GM19324 (cell line): ENCODE data around the gene PODXL2.
"Not testable (repeated sequence)": the region's sequence is repeated elsewhere in the genome, so short reads cannot be mapped to it uniquely, and the experiment has no call there.

ENCODE experiments used
- ATAC-seq: cut with Tn5 transposase; IDR thresholded peaks from one replicate; pipeline ENCODE4 v1.9.1; 2021; ENCODE audit warnings: mild to moderate bottlenecking, moderate library complexity; ENCODE audit not compliant: unreplicated experiment, low FRiP score

The PODXL2 gene

GRCh38 chr3:127672429-127673190, 43.6 kb downstream of the PODXL2 start, which contains the start of gene ABTB1:
ABTB1 (plus strand) TSS chr3:127672952; CDS start chr3:127673026, 74 bp downstream.
- peak; percentile 76 for ATAC-seq

GRCh38 chr3:127673191-127674100, 44.5 kb downstream of the PODXL2 start:
- ATAC-seq, result peak; percentile 29

GRCh38 chr3:127674101-127674721, 45.2 kb downstream of the PODXL2 start:
- ATAC-seq, result no peak

GRCh38 chr3:127674790-127675189, 45.8 kb downstream of the PODXL2 start:
- ATAC-seq, result no peak

GRCh38 chr3:127675651-127676391, 46.8 kb downstream of the PODXL2 start:
- no peak for ATAC-seq

- no peak for ATAC-seq
These were observed 47.5 kb downstream of the PODXL2 start for GRCh38 chr3:127676456-127676855.

GRCh38 chr3:127676921-127677351, 48.0 kb downstream of the PODXL2 start:
- no peak for ATAC-seq

GRCh38 chr3:127677541-127678314, 48.7 kb downstream of the PODXL2 start:
- no peak for ATAC-seq

GRCh38 chr3:127678315-127678599, 49.3 kb downstream of the PODXL2 start:
- ATAC-seq, result no peak

- no peak for ATAC-seq
These were observed 49.9 kb downstream of the PODXL2 start for GRCh38 chr3:127678611-127679533.

- no peak for ATAC-seq
These were observed 50.7 kb downstream of the PODXL2 start for GRCh38 chr3:127679534-127680145.

- no peak for ATAC-seq
These were observed 51.2 kb downstream of the PODXL2 start for GRCh38 chr3:127680146-127680661.

GRCh38 chr3:127680798-127681221, 51.8 kb downstream of the PODXL2 start:
- no peak for ATAC-seq

GRCh38 chr3:127682175-127682554, 53.2 kb downstream of the PODXL2 start:
- ATAC-seq, result not testable (repeated sequence)

- no peak for ATAC-seq
These were observed 53.6 kb downstream of the PODXL2 start for GRCh38 chr3:127682561-127682960.

- ATAC-seq, result no peak
These were observed 56.1 kb downstream of the PODXL2 start for GRCh38 chr3:127684871-127685707.
